Stimulated activated CD8-positive, alpha-beta memory T cell treated with anti-CD3 and anti-CD28 coated beads, Interleukin-15, amount 100 ng/mL, for 48 hours (primary cell): ENCODE results near the gene ZNF783.
"Not testable (repeated sequence)": the region's sequence is repeated elsewhere in the genome, so short reads cannot be mapped to it uniquely, and the experiment has no call there.

ENCODE experiments used
- DNase-seq, 2 donors: peaks; one replicate each; pipeline ENCODE4 v3.0.0-alpha.2; 2020; ENCODE audit warnings: low read depth in 2 of 2

ZNF783 gene

DNA sequence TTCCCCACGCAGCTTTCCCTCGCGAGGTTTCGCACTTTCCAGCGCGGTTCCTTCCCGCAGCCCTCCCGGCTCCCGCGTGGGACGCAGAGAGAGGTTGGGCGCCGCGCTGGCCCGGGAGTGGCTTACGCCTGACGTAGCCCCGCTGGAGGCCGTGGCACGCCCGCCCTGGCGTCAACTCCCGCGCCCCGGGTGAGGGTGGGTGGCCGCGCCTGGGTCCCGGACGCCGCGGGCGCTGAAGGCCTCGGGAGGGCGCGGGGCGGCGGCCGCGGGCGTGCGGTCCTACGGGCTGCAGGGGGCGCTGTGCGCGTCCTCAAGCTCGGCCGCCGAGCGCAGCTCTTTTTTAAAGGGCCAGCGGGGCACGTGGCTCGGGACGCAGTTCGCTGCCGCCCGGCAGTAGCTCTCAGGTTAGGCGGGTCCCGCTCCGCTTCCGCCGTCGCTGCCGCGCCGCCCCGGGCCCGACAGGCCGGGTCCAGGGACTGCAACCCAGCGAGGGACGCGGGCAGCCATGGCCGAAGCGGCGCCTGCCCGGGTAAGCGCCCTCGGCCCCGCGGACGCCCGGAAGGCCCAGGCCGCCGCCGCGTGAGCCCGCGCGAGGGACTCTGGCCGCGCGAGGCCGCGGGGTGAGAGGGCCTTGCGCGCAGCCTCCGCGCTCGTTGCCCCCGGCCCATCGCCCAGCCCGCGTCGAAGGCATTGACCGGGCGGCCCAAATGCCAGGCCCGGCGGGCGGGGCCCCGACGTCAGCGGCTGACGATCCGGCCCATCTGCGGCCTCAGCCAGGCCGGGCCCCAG, at the start of gene ZNF783:
Gene ZNF783, plus strand, starts transcription at position 368 of the 789 bp plus-strand sequence. Its CDS starts 138 bp downstream, at position 506.
- peak; percentile 78 to 83 for DNase-seq

DNA sequence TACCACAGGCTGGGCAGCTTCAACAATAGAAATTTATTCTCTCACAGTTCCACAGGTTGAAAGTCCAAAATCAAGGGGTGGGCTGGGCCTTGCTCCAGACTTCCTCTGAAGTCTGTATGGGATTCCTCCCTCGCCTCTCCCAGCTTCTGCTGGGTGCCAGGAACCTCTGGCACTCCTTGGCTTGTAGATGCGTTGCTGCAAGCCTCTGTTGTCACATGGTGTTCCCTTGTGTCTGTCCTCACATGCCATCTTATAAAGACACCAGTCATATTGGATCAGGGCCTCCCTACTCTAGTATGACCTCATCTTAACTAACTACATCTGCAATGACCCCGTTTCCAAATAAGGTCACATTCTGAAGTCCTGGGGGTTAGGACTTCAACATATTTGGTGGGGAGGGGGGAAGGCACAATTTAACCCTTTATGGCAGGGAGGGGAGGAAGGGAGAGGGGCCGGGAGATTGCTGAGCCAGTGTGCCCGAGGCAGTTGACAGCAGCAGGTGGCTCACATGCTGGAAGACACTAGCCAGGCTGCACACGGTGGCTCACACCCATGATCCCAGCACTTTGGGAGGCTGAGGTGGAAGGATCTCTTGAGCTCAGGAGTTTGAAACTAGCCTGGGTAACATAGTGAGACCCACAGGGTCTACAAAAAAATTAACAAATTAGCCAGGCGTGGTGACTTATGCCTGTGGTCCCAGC, 47.8 kb upstream of the ZNF783 start:
- no peak for DNase-seq

DNA sequence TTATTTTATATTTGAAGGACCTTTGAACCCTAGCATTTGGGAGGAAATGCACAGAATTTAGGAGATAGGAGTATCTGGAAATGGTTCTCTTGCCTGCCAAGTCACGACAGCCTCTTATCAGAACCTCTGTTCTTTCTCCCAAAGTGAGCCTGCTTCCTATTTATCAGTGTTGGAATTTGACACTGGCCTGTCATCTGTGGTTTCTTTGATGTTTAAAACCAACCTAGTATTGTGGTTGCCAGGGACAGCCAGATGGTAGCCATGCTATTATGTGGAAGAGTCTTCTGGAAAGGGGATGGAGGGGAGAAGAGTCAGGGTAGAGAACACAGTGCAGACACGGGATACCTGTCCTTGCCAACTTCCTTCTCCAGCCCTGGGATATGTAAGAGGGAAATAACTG, 45.6 kb upstream of the ZNF783 start:
- DNase-seq, result no peak

DNA sequence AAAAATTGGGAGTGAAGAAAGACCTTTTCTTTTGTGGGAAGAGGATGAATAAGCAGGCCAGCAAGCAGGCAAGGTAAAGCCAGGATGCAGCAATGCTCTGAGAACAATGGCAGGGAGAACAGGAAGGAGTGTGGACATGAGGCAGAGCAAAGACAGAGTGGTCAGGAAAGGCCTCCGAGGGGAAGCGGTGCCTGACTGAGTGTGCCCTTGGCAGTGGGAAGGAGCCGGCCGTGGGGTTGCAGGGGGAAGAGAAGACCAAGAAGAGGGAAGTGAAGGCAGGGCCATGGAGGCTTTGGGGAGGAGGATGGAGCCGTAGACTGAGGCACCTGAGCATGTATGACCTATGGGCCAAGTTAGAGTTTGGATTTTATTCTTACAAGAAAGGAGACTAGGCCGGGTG, 44.4 kb upstream of the ZNF783 start:
- no peak for DNase-seq

DNA sequence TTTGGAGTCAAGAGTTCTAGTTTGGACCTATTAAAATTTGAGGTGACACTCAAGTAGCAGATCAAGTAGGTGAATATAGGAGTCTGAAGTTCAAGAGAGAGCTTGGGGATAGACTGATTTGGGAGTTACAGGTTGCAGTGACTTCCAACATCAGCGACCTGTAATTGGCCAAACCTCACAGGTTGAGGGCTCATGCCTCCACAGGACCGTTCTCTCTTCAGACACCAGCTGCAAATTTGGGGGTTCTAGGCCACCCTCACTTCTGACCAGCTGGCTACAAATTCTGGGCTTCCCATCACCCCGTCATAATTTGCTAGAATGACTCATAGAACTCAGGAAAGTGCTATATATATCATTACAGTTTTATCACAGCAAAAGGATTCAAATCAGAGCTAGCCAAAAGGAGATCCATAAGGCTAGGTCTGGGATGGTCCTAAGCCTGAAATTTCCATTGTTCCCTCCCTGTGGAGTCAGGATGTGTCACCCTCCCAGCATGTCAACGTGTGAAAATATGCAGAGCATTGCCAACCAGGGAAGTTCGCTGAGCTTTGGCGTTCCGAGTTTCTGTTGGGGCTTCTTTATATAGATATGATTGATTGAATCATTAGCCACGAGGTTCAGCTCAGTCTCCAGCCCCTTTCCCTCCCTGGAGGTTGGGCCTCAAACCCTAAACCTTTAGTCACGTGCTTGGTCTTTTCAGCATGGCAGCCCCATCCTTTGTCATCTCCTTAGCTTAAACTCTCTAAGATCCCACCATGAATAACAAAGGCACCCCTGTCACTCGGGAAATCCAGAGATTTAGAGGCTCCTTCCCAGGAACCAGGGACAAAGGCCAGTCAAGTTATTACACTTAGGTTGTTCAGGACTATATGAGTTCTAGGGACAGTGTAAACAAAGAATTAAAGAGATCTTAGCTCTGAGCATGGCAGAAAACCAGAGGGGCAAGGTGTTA, 43.3 kb upstream of the ZNF783 start:
- DNase-seq, result no peak

DNA sequence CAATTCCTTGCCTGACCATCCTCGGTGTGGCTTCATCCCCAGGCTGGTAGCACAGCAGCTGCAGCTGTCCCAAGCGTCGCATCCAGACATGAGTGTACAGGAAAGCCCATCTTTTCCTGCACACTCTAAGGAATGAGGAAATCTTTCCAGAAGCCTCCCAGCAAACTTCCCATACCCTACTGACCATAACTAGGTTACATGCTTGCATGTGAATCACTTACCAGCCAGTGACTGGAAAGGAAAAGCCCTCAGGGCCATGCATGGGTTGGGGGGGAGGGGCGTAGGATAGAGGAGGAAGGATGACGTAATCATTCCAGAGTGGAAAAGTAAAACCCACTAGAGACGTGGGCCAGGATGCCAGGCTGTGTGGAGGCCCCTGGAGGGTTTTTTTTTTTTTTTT, 41.5 kb upstream of the ZNF783 start:
- no peak for DNase-seq

DNA sequence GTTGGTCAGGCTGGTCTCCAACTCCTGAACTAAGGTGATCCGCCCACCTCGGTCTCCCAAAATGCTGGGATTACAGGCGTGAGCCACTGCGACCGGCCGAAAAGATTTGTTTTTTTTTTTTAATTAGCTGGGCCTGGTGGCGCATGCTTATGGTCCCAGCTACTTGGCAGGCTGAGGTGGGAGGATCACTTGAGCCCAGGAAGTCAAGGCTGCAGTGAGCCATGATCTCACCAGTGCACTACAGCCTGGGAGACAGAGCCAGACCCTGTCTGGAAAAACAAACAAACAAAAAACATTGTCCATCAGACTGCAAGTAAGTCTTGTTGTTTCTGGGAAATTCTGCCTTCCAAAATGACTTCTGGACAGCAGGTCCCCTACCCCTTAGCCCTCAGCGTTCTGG, 38.8 kb upstream of the ZNF783 start:
- no peak for DNase-seq

DNA sequence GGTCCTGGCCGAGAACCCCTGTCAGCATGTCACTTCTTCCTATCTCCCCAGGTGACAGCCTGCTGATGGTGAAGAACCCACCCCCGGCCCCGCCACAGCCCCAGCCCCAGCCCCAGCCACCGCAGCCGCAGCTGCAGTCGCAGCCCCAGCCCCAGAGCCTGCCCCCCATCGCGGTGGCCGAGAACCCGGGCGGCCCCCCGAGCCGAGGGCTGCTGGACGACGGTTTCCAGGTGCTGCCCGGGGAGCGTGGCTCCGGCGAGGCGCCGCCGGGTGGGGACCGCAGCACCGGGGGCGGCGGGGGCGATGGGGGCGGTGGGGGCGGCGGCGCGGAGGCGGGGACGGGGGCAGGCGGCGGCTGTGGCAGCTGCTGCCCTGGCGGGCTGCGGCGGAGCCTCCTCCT, 38.2 kb upstream of the ZNF783 start:
- no peak for DNase-seq

DNA sequence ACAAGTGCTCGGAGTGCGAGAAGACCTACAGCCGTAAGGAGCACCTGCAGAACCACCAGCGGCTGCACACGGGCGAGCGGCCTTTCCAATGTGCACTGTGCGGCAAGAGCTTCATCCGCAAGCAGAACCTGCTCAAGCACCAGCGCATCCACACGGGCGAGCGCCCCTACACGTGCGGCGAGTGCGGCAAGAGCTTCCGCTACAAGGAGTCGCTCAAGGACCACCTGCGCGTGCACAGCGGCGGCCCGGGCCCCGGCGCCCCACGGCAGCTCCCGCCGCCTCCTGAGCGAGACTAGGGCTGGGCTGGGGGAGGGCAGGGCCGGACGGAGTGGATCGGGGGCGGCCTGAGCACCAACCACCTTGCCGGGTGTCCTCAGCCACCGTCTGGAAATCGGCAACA, 37.6 kb upstream of the ZNF783 start:
- no peak for DNase-seq

DNA sequence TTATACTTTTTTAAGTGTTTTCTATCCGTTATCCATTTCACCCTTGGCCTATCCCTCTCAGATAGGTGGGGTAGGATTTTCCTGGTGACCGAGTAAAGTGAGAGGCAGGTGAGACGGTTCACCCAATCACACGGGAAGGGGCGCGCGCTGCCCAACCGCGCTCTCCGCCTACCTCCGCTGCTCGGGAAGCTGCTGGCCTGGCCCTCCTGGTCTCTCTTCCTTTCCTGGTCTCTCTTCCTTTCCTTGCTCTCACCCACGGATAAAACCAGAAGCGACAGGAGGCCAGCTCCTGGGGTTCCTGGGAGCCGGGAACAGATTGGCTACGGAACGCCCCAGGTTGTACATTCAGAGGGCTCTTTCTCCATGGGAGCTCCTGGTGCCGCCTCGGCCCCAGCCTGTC, 36.9 kb upstream of the ZNF783 start:
- no peak for DNase-seq

DNA sequence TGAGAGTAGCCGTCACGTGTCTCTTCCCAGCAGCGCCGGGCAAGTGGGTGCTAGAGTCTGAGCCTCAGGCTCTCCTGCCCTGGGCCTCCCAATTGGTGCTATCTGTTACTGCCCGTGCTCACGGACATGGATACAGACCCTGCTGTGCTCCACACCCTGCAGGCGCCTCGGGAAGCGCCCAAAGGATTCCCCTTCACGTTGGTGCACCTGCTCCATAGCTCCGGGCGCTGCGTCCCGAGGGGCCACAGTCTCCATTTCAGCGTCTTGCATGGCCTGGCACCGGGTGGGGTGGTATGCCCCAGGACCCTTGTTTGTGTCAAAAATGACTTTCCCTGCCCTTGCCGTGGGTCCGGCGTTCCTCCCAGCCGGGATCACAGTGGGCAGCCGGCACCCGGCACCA, 36.3 kb upstream of the ZNF783 start:
- no peak for DNase-seq

DNA sequence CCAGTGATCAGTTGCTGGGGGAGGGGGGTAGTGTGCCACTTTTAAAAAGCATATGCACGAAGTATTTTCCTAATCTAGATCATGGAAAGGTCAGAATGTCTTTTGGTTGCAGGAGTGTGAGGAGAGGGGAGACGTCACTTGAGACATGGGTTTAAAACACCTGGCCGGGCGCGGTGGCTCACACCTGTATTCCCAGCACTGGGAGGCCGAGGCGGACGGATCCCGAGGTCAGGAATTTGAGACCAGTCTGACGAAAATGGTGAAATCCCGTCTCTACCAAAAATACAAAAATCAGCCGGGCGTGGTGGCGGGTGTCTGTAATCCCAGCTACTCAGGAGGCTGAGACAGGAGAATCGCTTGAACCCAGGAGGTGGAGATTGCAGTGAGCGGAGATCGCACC, 35.6 kb upstream of the ZNF783 start:
- DNase-seq, result not testable (repeated sequence)

DNA sequence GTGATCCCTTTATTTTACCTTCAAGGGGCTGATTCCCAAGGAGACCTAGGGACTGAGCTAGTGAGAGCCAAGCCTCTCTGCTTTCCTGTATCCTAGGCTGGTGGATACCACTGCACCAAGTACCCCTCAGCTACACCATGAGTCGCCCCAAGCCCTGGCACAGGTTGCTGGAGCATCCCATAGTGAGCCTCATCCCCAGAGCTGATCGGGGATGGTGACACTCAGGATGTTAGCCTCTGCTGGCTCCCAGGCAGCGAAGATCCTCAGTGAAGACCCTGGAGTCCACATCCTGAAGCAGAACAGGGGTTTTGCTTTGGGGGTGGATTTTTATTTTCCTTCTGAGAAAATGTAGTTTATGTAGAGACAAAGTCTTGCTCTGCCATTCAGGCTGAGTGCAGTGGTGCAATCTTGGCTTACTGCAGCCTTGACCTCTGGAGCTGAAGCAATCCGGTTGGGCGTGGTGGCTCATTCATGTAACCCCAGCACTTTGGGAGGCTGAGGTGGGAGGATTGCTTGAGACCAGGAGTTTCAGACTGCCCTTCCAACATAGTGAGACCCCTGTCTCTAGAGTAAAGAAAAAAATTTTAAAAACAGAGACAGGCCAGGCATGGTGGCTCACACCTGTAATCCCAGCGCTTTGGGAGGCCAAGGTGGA, 35.0 kb upstream of the ZNF783 start:
- no peak for DNase-seq

DNA sequence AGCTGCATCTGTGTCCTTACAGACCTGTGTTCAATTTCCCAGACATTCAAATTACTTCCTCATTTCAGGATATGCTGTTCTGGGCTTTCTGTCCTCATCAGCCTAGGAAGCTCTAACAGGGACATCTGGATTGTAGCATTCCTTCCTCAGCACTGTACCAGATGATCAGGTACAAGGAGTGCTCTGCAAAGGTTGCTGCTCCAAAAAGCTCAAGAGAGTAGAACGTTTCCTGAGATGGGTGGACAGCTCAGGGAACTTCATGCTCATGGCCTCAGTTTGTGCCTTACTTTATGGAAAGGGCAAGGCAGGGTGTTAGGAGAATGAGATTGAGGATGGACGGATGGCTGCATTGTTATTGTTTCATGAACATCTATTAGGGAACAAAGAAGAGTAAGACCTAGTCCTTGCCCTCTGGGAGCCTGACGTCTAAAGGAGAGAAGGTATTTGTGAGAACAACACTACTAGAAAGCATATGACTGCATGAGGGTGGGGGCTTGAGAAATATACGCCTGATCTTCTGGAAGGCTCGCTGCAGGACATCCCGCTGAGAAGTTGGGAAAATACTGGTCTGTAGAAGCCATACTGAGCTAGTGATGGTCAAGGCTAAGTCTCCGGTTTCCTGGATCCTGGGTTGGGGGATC, 33.0 kb upstream of the ZNF783 start:
- no peak for DNase-seq

DNA sequence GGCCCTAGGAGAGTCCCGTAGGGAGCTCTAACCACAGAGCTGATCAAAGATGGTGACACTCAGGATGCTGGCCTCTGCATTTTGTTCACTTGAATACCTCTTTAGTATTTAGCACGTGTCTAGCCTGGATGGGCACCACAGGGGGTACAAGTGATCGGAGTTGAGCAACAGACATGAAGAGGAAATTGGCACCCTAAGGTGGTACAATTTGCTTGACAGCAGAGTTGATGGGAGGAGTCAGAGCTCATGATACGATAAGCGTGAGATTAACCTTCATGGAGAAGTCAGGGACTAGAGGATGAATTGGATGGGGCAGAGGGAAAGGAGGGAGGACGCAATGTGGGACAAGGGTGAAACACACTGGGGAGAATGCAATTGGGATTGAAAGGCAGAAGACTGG, 32.5 kb upstream of the ZNF783 start:
- no peak for DNase-seq

DNA sequence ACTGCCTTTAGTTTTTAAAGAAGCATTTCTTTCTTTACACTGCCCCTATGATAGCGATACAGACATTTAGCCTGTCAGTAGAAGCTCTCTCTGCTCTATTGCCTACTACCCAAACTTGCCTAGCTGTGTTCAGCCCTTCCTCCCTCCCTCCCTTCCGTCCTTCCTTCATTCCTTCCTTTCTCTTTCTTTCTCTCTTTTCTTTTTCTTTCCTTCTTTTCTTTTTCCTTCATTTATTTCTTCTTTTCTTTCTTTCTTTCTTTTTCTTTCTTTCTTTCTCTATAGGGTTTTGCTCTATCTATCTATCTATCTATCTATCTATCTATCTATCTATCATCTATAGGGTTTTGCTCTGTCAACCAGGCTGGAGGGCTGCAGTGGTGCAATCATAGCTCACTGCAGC, 29.6 kb upstream of the ZNF783 start:
- DNase-seq, result no peak

DNA sequence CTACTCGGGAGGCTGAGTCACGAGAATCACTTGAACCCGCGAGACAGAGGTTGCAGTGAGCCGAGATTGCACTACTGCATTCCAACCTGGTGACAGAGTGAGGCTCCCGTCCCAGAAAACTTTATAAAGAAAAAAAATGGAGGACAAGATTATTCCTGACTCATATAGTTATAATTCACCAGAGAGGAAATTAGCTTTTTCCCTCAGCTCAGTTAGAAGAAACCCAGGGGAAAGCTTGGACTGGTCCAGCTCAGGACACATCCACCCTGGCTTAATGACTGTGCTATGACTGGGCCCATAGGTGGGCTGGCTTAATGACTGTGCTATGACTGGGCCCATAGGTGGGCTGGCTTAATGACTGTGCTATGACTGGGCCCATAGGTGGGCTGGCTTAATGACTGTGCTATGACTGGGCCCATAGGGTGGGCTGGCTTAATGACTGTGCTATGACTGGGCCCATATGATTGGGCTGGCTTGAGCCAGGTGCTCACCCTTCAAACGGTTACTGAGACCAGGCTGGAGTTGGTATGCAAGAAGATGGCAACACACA, 28.3 kb upstream of the ZNF783 start:
- not testable (repeated sequence) for DNase-seq

DNA sequence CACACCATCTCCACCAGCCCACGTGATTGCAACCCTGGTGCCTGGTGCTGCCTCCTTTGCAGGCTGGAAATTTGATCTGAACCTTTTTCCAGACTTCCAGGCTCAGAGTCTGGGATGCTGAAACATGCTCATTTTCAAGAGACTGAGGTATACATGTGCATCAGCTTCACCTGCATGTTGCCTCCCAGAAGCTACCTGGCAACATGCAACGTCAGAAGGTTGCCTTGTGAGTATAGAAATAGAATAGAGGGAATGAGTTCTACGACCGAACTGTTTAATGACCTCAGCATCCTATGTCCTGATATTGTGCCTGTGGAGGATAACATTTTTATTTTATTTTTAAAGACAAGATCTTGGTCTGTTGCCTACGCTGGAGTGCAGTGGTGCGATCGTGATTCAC, 24.5 kb upstream of the ZNF783 start:
- no peak for DNase-seq

DNA sequence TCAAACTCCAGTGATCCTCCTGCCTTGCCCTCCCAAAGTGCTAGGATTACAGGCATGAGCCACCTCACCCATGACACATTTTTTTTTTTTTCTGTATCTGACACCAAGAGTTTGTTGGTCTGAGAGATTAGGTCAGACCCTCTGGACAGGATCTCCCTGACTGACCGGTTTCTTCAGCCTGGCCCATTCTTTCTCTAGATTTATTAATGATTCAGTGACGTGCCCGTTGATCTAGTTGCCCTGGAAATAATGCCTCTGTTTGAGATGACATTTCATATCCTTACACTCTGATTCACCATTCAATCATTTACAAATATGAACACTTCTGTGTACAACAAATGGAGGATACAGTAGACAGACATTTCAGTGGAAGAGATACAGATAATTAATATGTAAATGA, 23.9 kb upstream of the ZNF783 start:
- no peak for DNase-seq

DNA sequence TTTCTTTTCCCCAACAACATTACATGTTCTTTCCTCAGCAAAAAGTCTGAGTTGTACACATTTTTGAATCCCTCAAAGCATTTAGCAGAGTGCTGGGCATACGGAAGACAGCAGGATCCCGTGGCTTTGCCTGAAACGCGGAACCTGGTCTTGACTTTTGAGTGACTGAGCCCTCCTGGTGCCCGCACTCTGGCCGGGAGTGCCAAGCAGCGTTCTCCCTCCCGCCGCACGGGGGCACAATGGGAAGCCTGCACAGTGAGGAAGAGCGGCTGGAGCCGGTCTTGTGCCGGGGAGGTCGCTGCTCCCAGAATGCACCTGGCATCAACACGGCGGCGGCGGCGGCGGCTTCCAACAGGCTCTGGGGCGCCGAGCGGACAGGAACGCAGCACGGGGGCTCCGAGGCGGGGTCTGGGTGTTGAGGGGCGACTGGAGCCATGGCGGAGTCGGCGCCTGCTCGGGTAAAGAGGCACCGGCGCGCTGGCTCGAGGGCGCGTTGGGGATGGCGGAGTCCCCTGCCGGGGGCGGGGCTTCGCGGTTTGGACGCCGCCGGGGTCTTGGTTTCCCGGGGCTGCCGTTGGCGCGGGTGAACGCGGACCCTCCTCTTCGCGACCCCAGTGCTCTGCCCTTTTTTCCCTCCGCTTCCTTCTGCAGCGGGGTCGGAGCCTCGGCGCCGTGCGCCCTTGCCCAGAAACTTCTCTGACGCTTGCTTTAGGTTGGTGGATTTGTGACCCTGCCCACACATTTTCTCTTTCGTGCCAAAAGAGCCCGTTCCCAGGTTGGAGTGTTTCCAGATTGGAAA, 22.5 kb upstream of the ZNF783 start, which contains the start of gene ZNF212:
Gene ZNF212, plus strand, starts transcription at position 307 of the 799 bp plus-strand sequence. Its CDS starts 128 bp downstream, at position 435.
- DNase-seq, result peak; percentile 86 to 87
